ENCODE measurements around the gene TBK1. TPM values are rescaled to one million over a fixed set of nuclear protein-coding genes. Genes with fewer than 3 reads are reported as not detected.

The TBK1 gene
- polyA plus RNA-seq, 1 donor from 2014 or later, result 19.7 TPM

GRCh38 chr12:64427988-64428387, 23.9 kb upstream of the TBK1 start:
- H3K4me2 ChIP-seq (ENCODE audit: low read length), result no peak overlapping the region
- no peaks in the 10 kb centered on the region for H3F3A ChIP-seq (ENCODE audit: insufficient read depth, low read length, poor library complexity, severe bottlenecking)
- no peaks in the 10 kb centered on the region for H3K9me2 ChIP-seq (ENCODE audit: insufficient read depth, low read length)
- TF ChIP-seq EP300 (conservative IDR thresholded peaks at IDR 0.05; ENCODE audit: poor library complexity, severe bottlenecking) (no peak), POLR2AphosphoS5 (IDR thresholded peaks at IDR 0.05) (no peak), MXI1 (conservative IDR thresholded peaks at IDR 0.05; ENCODE audit: poor library complexity, severe bottlenecking) (no peak), SMC3 (conservative IDR thresholded peaks at IDR 0.05; ENCODE audit: poor library complexity) (no peak), EZH2 (IDR thresholded peaks at IDR 0.05; ENCODE audit: borderline replicate concordance, insufficient read depth, low read length, poor library complexity, severe bottlenecking) (no peak), RAD21 (conservative IDR thresholded peaks at IDR 0.05) (no peak), TAF1 (IDR thresholded peaks at IDR 0.05; ENCODE audit: low read depth) (no peak)
- TF ChIP-seq, protein P1, sequence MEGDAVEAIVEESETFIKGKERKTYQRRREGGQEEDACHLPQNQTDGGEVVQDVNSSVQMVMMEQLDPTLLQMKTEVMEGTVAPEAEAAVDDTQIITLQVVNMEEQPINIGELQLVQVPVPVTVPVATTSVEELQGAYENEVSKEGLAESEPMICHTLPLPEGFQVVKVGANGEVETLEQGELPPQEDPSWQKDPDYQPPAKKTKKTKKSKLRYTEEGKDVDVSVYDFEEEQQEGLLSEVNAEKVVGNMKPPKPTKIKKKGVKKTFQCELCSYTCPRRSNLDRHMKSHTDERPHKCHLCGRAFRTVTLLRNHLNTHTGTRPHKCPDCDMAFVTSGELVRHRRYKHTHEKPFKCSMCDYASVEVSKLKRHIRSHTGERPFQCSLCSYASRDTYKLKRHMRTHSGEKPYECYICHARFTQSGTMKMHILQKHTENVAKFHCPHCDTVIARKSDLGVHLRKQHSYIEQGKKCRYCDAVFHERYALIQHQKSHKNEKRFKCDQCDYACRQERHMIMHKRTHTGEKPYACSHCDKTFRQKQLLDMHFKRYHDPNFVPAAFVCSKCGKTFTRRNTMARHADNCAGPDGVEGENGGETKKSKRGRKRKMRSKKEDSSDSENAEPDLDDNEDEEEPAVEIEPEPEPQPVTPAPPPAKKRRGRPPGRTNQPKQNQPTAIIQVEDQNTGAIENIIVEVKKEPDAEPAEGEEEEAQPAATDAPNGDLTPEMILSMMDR (IDR thresholded peaks at IDR 0.05; ENCODE audit: poor library complexity, severe bottlenecking), result no peak
- TF ChIP-seq, protein P2, sequence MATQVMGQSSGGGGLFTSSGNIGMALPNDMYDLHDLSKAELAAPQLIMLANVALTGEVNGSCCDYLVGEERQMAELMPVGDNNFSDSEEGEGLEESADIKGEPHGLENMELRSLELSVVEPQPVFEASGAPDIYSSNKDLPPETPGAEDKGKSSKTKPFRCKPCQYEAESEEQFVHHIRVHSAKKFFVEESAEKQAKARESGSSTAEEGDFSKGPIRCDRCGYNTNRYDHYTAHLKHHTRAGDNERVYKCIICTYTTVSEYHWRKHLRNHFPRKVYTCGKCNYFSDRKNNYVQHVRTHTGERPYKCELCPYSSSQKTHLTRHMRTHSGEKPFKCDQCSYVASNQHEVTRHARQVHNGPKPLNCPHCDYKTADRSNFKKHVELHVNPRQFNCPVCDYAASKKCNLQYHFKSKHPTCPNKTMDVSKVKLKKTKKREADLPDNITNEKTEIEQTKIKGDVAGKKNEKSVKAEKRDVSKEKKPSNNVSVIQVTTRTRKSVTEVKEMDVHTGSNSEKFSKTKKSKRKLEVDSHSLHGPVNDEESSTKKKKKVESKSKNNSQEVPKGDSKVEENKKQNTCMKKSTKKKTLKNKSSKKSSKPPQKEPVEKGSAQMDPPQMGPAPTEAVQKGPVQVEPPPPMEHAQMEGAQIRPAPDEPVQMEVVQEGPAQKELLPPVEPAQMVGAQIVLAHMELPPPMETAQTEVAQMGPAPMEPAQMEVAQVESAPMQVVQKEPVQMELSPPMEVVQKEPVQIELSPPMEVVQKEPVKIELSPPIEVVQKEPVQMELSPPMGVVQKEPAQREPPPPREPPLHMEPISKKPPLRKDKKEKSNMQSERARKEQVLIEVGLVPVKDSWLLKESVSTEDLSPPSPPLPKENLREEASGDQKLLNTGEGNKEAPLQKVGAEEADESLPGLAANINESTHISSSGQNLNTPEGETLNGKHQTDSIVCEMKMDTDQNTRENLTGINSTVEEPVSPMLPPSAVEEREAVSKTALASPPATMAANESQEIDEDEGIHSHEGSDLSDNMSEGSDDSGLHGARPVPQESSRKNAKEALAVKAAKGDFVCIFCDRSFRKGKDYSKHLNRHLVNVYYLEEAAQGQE (IDR thresholded peaks at IDR 0.05; ENCODE audit: borderline replicate concordance), result no peak
- H3K9me3 ChIP-seq (ENCODE audit: low read length), result no peaks in the 10 kb centered on the region
- no peak overlapping the region for H3K4me3 ChIP-seq (ENCODE audit: low read length)
- no peak overlapping the region for H3K9ac ChIP-seq (ENCODE audit: low read length)
- H2AFZ ChIP-seq (ENCODE audit: low read depth, low read length), result no peak overlapping the region
- no peak overlapping the region for H3K27ac ChIP-seq (ENCODE audit: low read length)
- H3K27me3 ChIP-seq (ENCODE audit: insufficient read depth, low read depth, low read length), result no peaks in the 10 kb centered on the region
- H3K79me2 ChIP-seq (replicated peaks; ENCODE audit: insufficient read depth, low read length), result no peaks in the 10 kb centered on the region
- H3K36me3 ChIP-seq (ENCODE audit: insufficient read depth, low read length), result no peaks in the 10 kb centered on the region
- no peaks in the 10 kb centered on the region for H4K20me1 ChIP-seq (ENCODE audit: insufficient read depth)

GRCh38 chr12:64428956-64429355, 23.0 kb upstream of the TBK1 start:
- Histone ChIP-seq H3K27ac (ENCODE audit: low read length) (no peak overlapping the region), H3K9ac (ENCODE audit: low read length) (no peak overlapping the region), H3K27me3 (ENCODE audit: insufficient read depth, low read depth, low read length) (no peaks in the 10 kb centered on the region), H2AFZ (ENCODE audit: low read depth, low read length) (no peak overlapping the region), H3K9me2 (ENCODE audit: insufficient read depth, low read length) (no peaks in the 10 kb centered on the region), H3K9me3 (ENCODE audit: low read length) (no peaks in the 10 kb centered on the region), H3K4me3 (ENCODE audit: low read length) (no peak overlapping the region), H4K20me1 (ENCODE audit: insufficient read depth) (no peaks in the 10 kb centered on the region), H3K36me3 (ENCODE audit: insufficient read depth, low read length) (no peaks in the 10 kb centered on the region), H3K4me2 (ENCODE audit: low read length) (no peak overlapping the region), H3F3A (ENCODE audit: insufficient read depth, low read length, poor library complexity, severe bottlenecking) (no peaks in the 10 kb centered on the region), H3K79me2 (replicated peaks; ENCODE audit: insufficient read depth, low read length) (no peaks in the 10 kb centered on the region)
- TF ChIP-seq RAD21 (conservative IDR thresholded peaks at IDR 0.05) (no peak), TAF1 (IDR thresholded peaks at IDR 0.05; ENCODE audit: low read depth) (no peak), EZH2 (IDR thresholded peaks at IDR 0.05; ENCODE audit: borderline replicate concordance, insufficient read depth, low read length, poor library complexity, severe bottlenecking) (no peak), EP300 (conservative IDR thresholded peaks at IDR 0.05; ENCODE audit: poor library complexity, severe bottlenecking) (no peak), MXI1 (conservative IDR thresholded peaks at IDR 0.05; ENCODE audit: poor library complexity, severe bottlenecking) (no peak), POLR2AphosphoS5 (IDR thresholded peaks at IDR 0.05) (no peak), SMC3 (conservative IDR thresholded peaks at IDR 0.05; ENCODE audit: poor library complexity) (no peak)
- TF ChIP-seq, protein P2 (IDR thresholded peaks at IDR 0.05; ENCODE audit: borderline replicate concordance), result no peak
- TF ChIP-seq, protein P1 (IDR thresholded peaks at IDR 0.05; ENCODE audit: poor library complexity, severe bottlenecking), result no peak
